ENCODE results near the gene FOXD1. TPM values are rescaled to one million over a fixed set of nuclear protein-coding genes. Genes with fewer than 3 reads are reported as not detected.

FOXD1 gene
- total RNA-seq, 1 experiment from 2014 or later: 2.8 TPM

GRCh38 chr5:73424556-73424977 lies 24.0 kb downstream of the FOXD1 start:
- DNase-seq: no peak
- CTCF ChIA-PET: no interaction called here
- Mint-ChIP-seq H3K27ac (ENCODE audit: unreplicated experiment) (no peak overlapping the region), H3K4me1 (ENCODE audit: low read depth, unreplicated experiment) (no peaks in the 10 kb centered on the region), H3K36me3 (ENCODE audit: insufficient read depth, unreplicated experiment) (no peaks in the 10 kb centered on the region), H3K4me3 (ENCODE audit: unreplicated experiment) (no peak overlapping the region), H3K9me3 (ENCODE audit: unreplicated experiment) (no peaks in the 10 kb centered on the region), H3K27me3 (ENCODE audit: insufficient read depth, unreplicated experiment) (peaks cover 5% of the 10 kb centered on the region)
- BruUV-seq (replicated peaks): no TSS peak
- Histone ChIP-seq H3K36me3 (ENCODE audit: control insufficient read depth, insufficient read depth, low read length) (no peaks in the 10 kb centered on the region), H3K27me3 (replicated peaks; ENCODE audit: control insufficient read depth, insufficient read depth, low read length) (no peaks in the 10 kb centered on the region), H3K4me3 (ENCODE audit: low read depth, low read length) (no peak overlapping the region), H3K9me3 (no peaks in the 10 kb centered on the region), H3K4me1 (no peaks in the 10 kb centered on the region)
- TF ChIP-seq CTCF (IDR thresholded peaks at IDR 0.05; ENCODE audit: insufficient read depth in 1 of 2, low read depth in 1 of 2, low read length in 1 of 2, severe bottlenecking in 1 of 2, unreplicated experiment in 1 of 2): no peak
- intact Hi-C loops (cut with micrococcal nuclease; ENCODE audit: unreplicated experiment): no loop called here
- POLR2A ChIA-PET: no interaction called here

GRCh38 chr5:73422164-73422563 lies 26.4 kb downstream of the FOXD1 start:
- intact Hi-C loops (cut with micrococcal nuclease; ENCODE audit: unreplicated experiment): no loop called here
- BruUV-seq (replicated peaks): no TSS peak
- Mint-ChIP-seq H3K4me3 (ENCODE audit: unreplicated experiment) (no peak overlapping the region), H3K9me3 (ENCODE audit: unreplicated experiment) (no peaks in the 10 kb centered on the region), H3K36me3 (ENCODE audit: insufficient read depth, unreplicated experiment) (no peaks in the 10 kb centered on the region), H3K27me3 (ENCODE audit: insufficient read depth, unreplicated experiment) (peaks cover 7% of the 10 kb centered on the region), H3K4me1 (ENCODE audit: low read depth, unreplicated experiment) (no peaks in the 10 kb centered on the region), H3K27ac (ENCODE audit: unreplicated experiment) (no peak overlapping the region)
- no peaks in the 10 kb centered on the region for H3K4me1 ChIP-seq
- ChIA-PET CTCF (no interaction called here), POLR2A (no interaction called here)
- H3K36me3 ChIP-seq (ENCODE audit: control insufficient read depth, insufficient read depth, low read length): no peaks in the 10 kb centered on the region
- H3K9me3 ChIP-seq: no peaks in the 10 kb centered on the region
- no peak overlapping the region for H3K4me3 ChIP-seq (ENCODE audit: low read depth, low read length)
- DNase-seq: no peak
- H3K27me3 ChIP-seq (replicated peaks; ENCODE audit: control insufficient read depth, insufficient read depth, low read length): no peaks in the 10 kb centered on the region
- no peak for TF ChIP-seq CTCF (IDR thresholded peaks at IDR 0.05; ENCODE audit: insufficient read depth in 1 of 2, low read depth in 1 of 2, low read length in 1 of 2, severe bottlenecking in 1 of 2, unreplicated experiment in 1 of 2)

GRCh38 chr5:73420666-73421065 lies 27.9 kb downstream of the FOXD1 start:
- H3K9me3 Mint-ChIP-seq (ENCODE audit: unreplicated experiment): no peaks in the 10 kb centered on the region
- DNase-seq: no peak
- H3K36me3 Mint-ChIP-seq (ENCODE audit: insufficient read depth, unreplicated experiment): no peaks in the 10 kb centered on the region
- peaks cover 7% of the 10 kb centered on the region for H3K27me3 Mint-ChIP-seq (ENCODE audit: insufficient read depth, unreplicated experiment)
- CTCF ChIA-PET: interaction anchor here (1.5 kb wide), 1 partner anchor 204 kb away, joined by 4 read pairs; no protein-coding TSS in a partner anchor
- no peaks in the 10 kb centered on the region for H3K4me1 Mint-ChIP-seq (ENCODE audit: low read depth, unreplicated experiment)
- H3K4me1 ChIP-seq: no peaks in the 10 kb centered on the region
- intact Hi-C loops (cut with micrococcal nuclease; ENCODE audit: unreplicated experiment): no loop called here
- H3K27me3 ChIP-seq (replicated peaks; ENCODE audit: control insufficient read depth, insufficient read depth, low read length): no peaks in the 10 kb centered on the region
- TF ChIP-seq CTCF (IDR thresholded peaks at IDR 0.05; ENCODE audit: insufficient read depth in 1 of 2, low read depth in 1 of 2, low read length in 1 of 2, severe bottlenecking in 1 of 2, unreplicated experiment in 1 of 2): no peak
- no TSS peak for BruUV-seq (replicated peaks)
- POLR2A ChIA-PET: no interaction called here
- no peak overlapping the region for H3K4me3 ChIP-seq (ENCODE audit: low read depth, low read length)
- no peak overlapping the region for H3K27ac Mint-ChIP-seq (ENCODE audit: unreplicated experiment)
- peak overlapping the region; percentile 68 for H3K4me3 Mint-ChIP-seq (ENCODE audit: unreplicated experiment)
- H3K36me3 ChIP-seq (ENCODE audit: control insufficient read depth, insufficient read depth, low read length): no peaks in the 10 kb centered on the region
- H3K9me3 ChIP-seq: no peaks in the 10 kb centered on the region
